Tibial artery (tissue), 4 donors: ENCODE measurements around the gene MYMX.

Experiments
- DNase-seq, 2 donors: peaks; one replicate each; pipeline ENCODE4 v3.0.0-alpha.2; 2019
- H3K27ac ChIP-seq, 2 donors: fragments of 200-600 bp; sonication (generic) in 1 of 2; 1 replicate in 1 of 2; 2 replicates in 1 of 2; pipeline ENCODE4 v1.5.1; 2018 to 2019; ENCODE audit warnings: mild to moderate bottlenecking in 1 of 2
- H3K27me3 ChIP-seq, 2 donors: fragments of 200-600 bp; sonication (generic) in 1 of 2; one replicate each; pipeline versions ENCODE4 v1.5.1 to v1.6.0; 2016 to 2019
- H3K36me3 ChIP-seq, 3 donors: fragments of 200-600 bp; sonication (generic) in 2 of 3; one replicate each; pipeline ENCODE4 v1.5.1; 2016 to 2019; ENCODE audit warnings: mild to moderate bottlenecking in 2 of 3
- H3K4me1 ChIP-seq, 4 donors: fragments of 200-600 bp; sonication (generic) in 2 of 4; 1 replicate in 3 of 4; 2 replicates in 1 of 4; pipeline ENCODE4 v1.5.1; 2016 to 2019
- H3K4me3 ChIP-seq, 2 donors: fragments of 200-600 bp; sonication (generic) in 1 of 2; 1 replicate in 1 of 2; 2 replicates in 1 of 2; pipeline ENCODE4 v1.5.1; 2018 to 2019; ENCODE audit warnings: mild to moderate bottlenecking in 2 of 2
- H3K9me3 ChIP-seq, 3 donors: fragments of 200-600 bp; sonication (generic) in 1 of 3; one replicate each; pipeline ENCODE4 v1.5.1; 2016 to 2019
- intact Hi-C: fragments of 100-400 bp; cut with DNase I; formaldehyde crosslinking; loops from one replicate; pipeline ENCODE4 v1.15.0; 2023; ENCODE audit warnings: low total_unique reads
- TF ChIP-seq, protein P1 (sequence below), 2 experiments: fragments of 200-600 bp in 1 of 2; fragments of 450-650 bp in 1 of 2; IDR thresholded peaks; one replicate each; pipeline ENCODE4 v1.5.1; 2017 to 2019; ENCODE audit warnings: antibody characterized with exemption in 2 of 2, mild to moderate bottlenecking in 1 of 2, moderate library complexity in 1 of 2

The MYMX gene

DNA sequence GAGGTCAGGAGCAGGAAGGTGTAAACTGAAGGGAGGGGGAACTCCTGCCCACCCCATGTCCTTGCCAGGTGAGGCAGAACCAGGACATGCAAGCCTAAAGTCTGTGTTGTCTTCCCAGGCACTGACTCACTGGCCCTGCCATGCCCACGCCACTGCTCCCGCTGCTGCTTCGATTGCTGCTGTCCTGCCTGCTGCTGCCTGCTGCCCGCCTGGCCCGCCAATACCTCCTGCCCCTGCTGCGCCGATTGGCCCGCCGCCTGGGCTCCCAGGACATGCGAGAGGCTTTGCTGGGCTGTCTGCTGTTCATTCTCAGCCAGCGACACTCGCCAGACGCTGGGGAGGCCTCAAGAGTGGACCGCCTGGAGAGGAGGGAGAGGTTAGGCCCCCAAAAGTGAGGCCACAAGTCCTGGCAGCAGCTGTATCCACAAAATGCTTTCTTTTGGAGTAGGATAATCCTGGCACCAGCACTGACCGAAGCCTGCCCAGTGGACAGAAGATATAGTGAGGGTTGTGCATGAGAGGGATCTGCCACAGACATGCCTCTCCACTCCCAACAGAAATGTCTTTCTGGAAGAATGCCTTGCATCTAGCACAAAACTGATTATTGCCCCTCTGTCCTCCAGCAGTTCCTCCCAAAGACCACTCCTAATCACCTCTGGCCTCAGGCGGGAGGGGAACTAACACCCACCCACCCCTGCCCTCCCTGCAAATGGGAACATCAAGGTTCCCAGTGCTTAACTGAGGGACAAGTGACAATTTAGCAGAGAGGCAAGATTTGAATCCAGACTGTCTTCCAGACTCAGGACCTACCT, 812 bp downstream of the MYMX start:
- H3K27me3 ChIP-seq = no peaks in the 10 kb centered on the region
- H3K4me3 ChIP-seq = no peak overlapping the region
- DNase-seq = peak; percentile 50 to 92
- H3K4me1 ChIP-seq = peaks cover 0 to 56% (median 44%) of the 10 kb centered on the region in 4 donors
- intact Hi-C loops = no loop called here
- H3K27ac ChIP-seq = peak overlapping the region; percentile 97 to 99
- TF ChIP-seq, protein P1, sequence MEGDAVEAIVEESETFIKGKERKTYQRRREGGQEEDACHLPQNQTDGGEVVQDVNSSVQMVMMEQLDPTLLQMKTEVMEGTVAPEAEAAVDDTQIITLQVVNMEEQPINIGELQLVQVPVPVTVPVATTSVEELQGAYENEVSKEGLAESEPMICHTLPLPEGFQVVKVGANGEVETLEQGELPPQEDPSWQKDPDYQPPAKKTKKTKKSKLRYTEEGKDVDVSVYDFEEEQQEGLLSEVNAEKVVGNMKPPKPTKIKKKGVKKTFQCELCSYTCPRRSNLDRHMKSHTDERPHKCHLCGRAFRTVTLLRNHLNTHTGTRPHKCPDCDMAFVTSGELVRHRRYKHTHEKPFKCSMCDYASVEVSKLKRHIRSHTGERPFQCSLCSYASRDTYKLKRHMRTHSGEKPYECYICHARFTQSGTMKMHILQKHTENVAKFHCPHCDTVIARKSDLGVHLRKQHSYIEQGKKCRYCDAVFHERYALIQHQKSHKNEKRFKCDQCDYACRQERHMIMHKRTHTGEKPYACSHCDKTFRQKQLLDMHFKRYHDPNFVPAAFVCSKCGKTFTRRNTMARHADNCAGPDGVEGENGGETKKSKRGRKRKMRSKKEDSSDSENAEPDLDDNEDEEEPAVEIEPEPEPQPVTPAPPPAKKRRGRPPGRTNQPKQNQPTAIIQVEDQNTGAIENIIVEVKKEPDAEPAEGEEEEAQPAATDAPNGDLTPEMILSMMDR (IDR thresholded peaks at IDR 0.05) = no peak
- no peaks in the 10 kb centered on the region for H3K9me3 ChIP-seq
- H3K36me3 ChIP-seq = no peaks in the 10 kb centered on the region

DNA sequence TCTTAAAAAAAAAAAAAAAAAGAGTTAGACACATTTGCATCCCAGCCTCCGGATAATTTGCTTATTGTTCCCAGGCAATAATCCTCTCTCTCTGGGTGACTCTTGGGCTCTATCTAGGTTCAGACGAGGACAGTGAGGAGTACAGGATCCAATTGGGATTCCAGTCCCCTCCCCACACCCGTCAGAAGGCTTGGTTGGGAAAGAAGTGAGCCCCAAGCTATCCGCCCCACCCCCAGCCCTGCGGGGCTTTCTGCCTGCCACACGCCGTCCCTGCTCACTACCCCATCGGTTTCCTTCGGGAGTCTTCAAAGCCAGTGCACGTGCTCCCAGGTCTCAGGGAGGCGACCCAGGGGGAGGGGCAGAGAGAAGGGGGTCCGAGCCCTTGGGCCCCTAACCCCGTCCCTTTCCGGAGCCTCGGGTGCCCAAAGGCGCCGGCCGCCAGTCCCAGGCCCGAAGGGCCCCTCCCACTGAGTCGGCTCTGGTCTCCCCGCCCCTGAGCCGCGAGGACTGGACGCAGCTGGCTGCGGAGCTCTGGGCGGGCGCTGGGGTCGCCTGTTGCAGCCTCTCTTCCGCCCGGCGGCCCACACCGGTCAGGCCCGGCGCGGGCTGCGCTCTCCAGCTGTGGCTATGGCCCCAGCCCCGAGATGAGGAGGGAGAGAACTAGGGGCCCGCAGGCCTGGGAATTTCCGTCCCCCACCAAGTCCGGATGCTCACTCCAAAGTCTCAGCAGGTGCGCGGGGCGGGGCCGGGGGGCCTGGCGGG, 2.5 kb downstream of the MYMX start:
- Histone ChIP-seq H3K4me3 (peak overlapping the region; percentile 68 to 83), H3K9me3 (no peaks in the 10 kb centered on the region), H3K27me3 (no peaks in the 10 kb centered on the region), H3K27ac (peak overlapping the region; percentile 97 to 99), H3K36me3 (no peaks in the 10 kb centered on the region), H3K4me1 (peaks cover 0 to 69% (median 55%) of the 10 kb centered on the region in 4 donors)
- intact Hi-C loops = no loop called here
- DNase-seq = peak; percentile 90 to 95
- TF ChIP-seq, protein P1 (IDR thresholded peaks at IDR 0.05) = peak in 1 of 2 experiments; percentile 4

DNA sequence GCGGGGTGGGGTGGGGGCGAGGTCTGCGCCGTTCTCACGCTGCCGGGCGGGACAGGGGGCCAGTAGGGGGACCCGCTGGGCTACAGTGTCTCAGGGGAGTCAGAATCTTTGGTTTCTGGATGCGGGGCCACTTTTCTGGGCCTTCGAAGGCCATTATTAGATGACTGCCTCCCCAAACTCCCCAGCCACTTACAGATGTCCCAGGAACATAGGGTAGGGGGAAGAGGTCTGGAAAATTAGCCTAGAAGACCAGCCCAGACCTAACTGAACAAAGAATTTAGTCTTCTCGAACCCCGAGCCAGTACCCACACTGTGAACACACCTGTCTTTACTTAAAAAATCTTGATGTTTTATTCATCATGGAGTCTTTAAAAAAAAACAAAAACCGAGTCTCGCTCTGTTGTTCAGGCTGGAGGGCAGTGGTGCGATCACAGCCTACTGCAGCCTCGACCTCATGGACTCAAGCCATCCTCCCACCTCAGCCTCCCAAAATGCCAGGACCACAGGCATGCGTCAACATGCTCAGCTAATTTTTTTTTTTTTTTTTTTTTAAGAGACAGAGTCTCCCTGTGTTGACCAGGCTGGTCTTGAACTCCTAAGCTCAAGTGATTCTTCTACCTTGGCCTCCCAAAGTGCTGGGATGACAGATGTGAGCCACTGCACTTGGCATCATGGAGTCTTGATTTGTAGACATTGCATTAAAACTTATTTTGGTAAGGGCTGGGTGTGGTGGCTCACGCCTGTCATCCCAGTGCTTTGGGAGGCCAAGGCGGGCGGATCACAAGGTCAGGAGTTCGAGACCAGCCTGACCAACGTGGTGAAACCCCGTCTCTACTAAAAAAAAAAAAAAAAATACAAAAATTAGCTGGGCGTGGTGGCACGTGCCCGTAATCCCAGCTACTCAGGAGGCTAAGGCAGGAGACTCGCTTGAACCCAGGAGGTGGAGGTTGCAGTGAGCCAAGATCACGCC, 3.4 kb downstream of the MYMX start:
- no peaks in the 10 kb centered on the region for H3K27me3 ChIP-seq
- peak overlapping the region; percentile 68 to 83 for H3K4me3 ChIP-seq
- no peak for DNase-seq
- no peaks in the 10 kb centered on the region for H3K9me3 ChIP-seq
- TF ChIP-seq, protein P1 (IDR thresholded peaks at IDR 0.05) = no peak
- H3K27ac ChIP-seq = peak overlapping the region; percentile 97 to 99
- peaks cover 0 to 78% (median 64%) of the 10 kb centered on the region in 4 donors for H3K4me1 ChIP-seq
- H3K36me3 ChIP-seq = no peaks in the 10 kb centered on the region
- intact Hi-C loops = no loop called here

DNA sequence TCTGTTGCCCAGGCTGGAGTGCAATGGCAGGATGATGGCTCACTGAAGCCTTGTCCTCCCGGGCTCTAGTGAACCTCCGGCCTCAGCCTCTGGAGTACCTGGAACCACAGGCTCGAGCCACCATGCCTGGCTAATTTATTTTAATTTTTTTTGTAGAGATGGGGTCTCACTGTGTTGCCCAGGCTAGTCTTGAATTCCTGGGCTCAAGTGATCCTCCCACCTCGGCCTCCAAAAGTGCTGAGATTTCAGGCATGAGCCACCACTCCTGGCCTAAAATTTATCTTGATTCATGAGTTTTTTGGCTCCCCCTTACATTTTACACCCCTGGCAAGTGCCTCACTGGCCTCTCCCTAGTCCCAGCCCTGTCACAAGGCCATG, 4.2 kb downstream of the MYMX start:
- no peaks in the 10 kb centered on the region for H3K27me3 ChIP-seq
- peak overlapping the region; percentile 68 to 83 for H3K4me3 ChIP-seq

More for the DNA sequence above, 4.2 kb downstream of the MYMX start:
- Histone ChIP-seq H3K36me3 (no peaks in the 10 kb centered on the region), H3K9me3 (no peaks in the 10 kb centered on the region), H3K4me1 (peaks cover 0 to 86% (median 72%) of the 10 kb centered on the region in 4 donors), H3K27ac (peak overlapping the region; percentile 97 to 99)
- TF ChIP-seq, protein P1 (IDR thresholded peaks at IDR 0.05) = no peak
- intact Hi-C loops = no loop called here
- no peak for DNase-seq
